OCI-LY1 (cell line): Measurements from ENCODE around the gene CD2BP2.

Experiments
- EZH2 ChIP-seq: fragments of 200-600 bp; sonication (generic), shearing (Covaris generic); IDR thresholded peaks from 2 replicates; pipeline ENCODE4 v1.8.0; 2017; ENCODE audit warnings: borderline replicate concordance, mixed run types, mild to moderate bottlenecking, antibody characterized with exemption, low read length, moderate library complexity, mixed read lengths
- TF ChIP-seq, protein P1 (sequence below): fragments of 200-600 bp; sonication (generic), shearing (Covaris generic); IDR thresholded peaks from 2 replicates; pipeline ENCODE4 v1.5.1; 2017; ENCODE audit warnings: mild to moderate bottlenecking, antibody characterized with exemption, low read length, moderate library complexity, mixed read lengths

GRCh38 chr16:30346286-30346685, 8.8 kb downstream of the CD2BP2 start:
- TF ChIP-seq, protein P1, sequence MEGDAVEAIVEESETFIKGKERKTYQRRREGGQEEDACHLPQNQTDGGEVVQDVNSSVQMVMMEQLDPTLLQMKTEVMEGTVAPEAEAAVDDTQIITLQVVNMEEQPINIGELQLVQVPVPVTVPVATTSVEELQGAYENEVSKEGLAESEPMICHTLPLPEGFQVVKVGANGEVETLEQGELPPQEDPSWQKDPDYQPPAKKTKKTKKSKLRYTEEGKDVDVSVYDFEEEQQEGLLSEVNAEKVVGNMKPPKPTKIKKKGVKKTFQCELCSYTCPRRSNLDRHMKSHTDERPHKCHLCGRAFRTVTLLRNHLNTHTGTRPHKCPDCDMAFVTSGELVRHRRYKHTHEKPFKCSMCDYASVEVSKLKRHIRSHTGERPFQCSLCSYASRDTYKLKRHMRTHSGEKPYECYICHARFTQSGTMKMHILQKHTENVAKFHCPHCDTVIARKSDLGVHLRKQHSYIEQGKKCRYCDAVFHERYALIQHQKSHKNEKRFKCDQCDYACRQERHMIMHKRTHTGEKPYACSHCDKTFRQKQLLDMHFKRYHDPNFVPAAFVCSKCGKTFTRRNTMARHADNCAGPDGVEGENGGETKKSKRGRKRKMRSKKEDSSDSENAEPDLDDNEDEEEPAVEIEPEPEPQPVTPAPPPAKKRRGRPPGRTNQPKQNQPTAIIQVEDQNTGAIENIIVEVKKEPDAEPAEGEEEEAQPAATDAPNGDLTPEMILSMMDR = no peak
- TF ChIP-seq EZH2 = no peak
